ENCODE measurements around the gene E4F1. TPM values are rescaled to one million over a fixed set of nuclear protein-coding genes. Genes with fewer than 3 reads are reported as not detected.

The E4F1 gene
- total RNA-seq, 8 experiments from 2014 or later, result 15.4 to 32.4 (median 23.1) TPM

GRCh38 chr16:2270588-2271470 lies 47.4 kb downstream of the E4F1 start:
- in situ Hi-C loops (cut with MboI; ENCODE audit: low pct_unique_long_range_greater_than_20kb in 2 of 9, low sequenced_read_pairs in 9 of 9, unreplicated experiment in 9 of 9), result no loop called here
- H3K4me1 ChIP-seq (replicated peaks in 1 of 2), result peaks cover 15 to 18% of the 10 kb centered on the region in 2 donors
- no peak overlapping the region for H3K4me3 ChIP-seq
- no peak for ATAC-seq (replicated peaks in 6 of 8)
- WGBS, 10 experiments, result 50 to 100% methylated on average over 1 to 2 of the region's 15 CpGs; no CpG with 5 or more reads in 8 of the 10 experiments
- H3K27ac ChIP-seq, result no peak overlapping the region

- WGBS, 10 experiments, result 80 to 100% methylated on average over 1 to 3 of the region's 14 CpGs; no CpG with 5 or more reads in 8 of the 10 experiments
- no peak for ATAC-seq (replicated peaks in 6 of 8)
- Histone ChIP-seq H3K4me3 (no peak overlapping the region), H3K4me1 (replicated peaks in 1 of 2) (peaks cover 8 to 11% of the 10 kb centered on the region in 2 donors), H3K27ac (no peak overlapping the region)
- in situ Hi-C loops (cut with MboI; ENCODE audit: low pct_unique_long_range_greater_than_20kb in 2 of 9, low sequenced_read_pairs in 9 of 9, unreplicated experiment in 9 of 9), result no loop called here
Observed at GRCh38 chr16:2271848-2272461, 48.6 kb downstream of the E4F1 start.

GRCh38 chr16:2273484-2273883 lies 50.1 kb downstream of the E4F1 start:
- no peak for ATAC-seq (replicated peaks in 6 of 8)
- 64 to 100% (median 90%) methylated on average over 1 to 11 of the region's 16 CpGs; no CpG with 5 or more reads in 3 of the 10 experiments for WGBS, 10 experiments
- peaks cover 8 to 11% of the 10 kb centered on the region in 2 donors for H3K4me1 ChIP-seq (replicated peaks in 1 of 2)
- in situ Hi-C loops (cut with MboI; ENCODE audit: low pct_unique_long_range_greater_than_20kb in 2 of 9, low sequenced_read_pairs in 9 of 9, unreplicated experiment in 9 of 9), result no loop called here
- no peak overlapping the region for H3K27ac ChIP-seq
- H3K4me3 ChIP-seq, result no peak overlapping the region

- Histone ChIP-seq H3K4me3 (no peak overlapping the region), H3K27ac (no peak overlapping the region), H3K4me1 (replicated peaks in 1 of 2) (peaks cover 8 to 11% of the 10 kb centered on the region in 2 donors)
- in situ Hi-C loops (cut with MboI; ENCODE audit: low pct_unique_long_range_greater_than_20kb in 2 of 9, low sequenced_read_pairs in 9 of 9, unreplicated experiment in 9 of 9), result no loop called here
- ATAC-seq (replicated peaks in 6 of 8), result no peak
- WGBS, 10 experiments, result 20 to 100% (median 86%) methylated on average over 1 to 4 of the region's 10 CpGs; no CpG with 5 or more reads in 7 of the 10 experiments
Observed at GRCh38 chr16:2273931-2274330, 50.5 kb downstream of the E4F1 start.

GRCh38 chr16:2275476-2276367 lies 52.3 kb downstream of the E4F1 start:
- in situ Hi-C loops (cut with MboI; ENCODE audit: low pct_unique_long_range_greater_than_20kb in 2 of 9, low sequenced_read_pairs in 9 of 9, unreplicated experiment in 9 of 9), result no loop called here
- peak in 1 of 8 experiments; percentile 42 for ATAC-seq (replicated peaks in 6 of 8)
- WGBS, 10 experiments, result 26 to 100% (median 85%) methylated on average over 1 to 15 of the region's 30 CpGs; no CpG with 5 or more reads in 2 of the 10 experiments
- Histone ChIP-seq H3K4me3 (no peak overlapping the region), H3K27ac (no peak overlapping the region), H3K4me1 (replicated peaks in 1 of 2) (no peaks in the 10 kb centered on the region)

GRCh38 chr16:2276368-2277195 lies 53.2 kb downstream of the E4F1 start:
- in situ Hi-C loops (cut with MboI; ENCODE audit: low pct_unique_long_range_greater_than_20kb in 2 of 9, low sequenced_read_pairs in 9 of 9, unreplicated experiment in 9 of 9), result no loop called here
- H3K27ac ChIP-seq, result no peak overlapping the region
- ATAC-seq (replicated peaks in 6 of 8), result peak in 3 of 8 experiments; percentile 87 to 91 (median 89)
- WGBS, 10 experiments, result 58 to 100% (median 83%) methylated on average over 1 to 11 of the region's 26 CpGs; no CpG with 5 or more reads in 6 of the 10 experiments
- no peak overlapping the region for H3K4me3 ChIP-seq
- no peaks in the 10 kb centered on the region for H3K4me1 ChIP-seq (replicated peaks in 1 of 2)

- no peak overlapping the region for H3K27ac ChIP-seq
- 97 to 100% (median 100%) methylated on average over 1 to 5 of the region's 25 CpGs; no CpG with 5 or more reads in 6 of the 10 experiments for WGBS, 10 experiments
- in situ Hi-C loops (cut with MboI; ENCODE audit: low pct_unique_long_range_greater_than_20kb in 2 of 9, low sequenced_read_pairs in 9 of 9, unreplicated experiment in 9 of 9), result no loop called here
- H3K4me3 ChIP-seq, result no peak overlapping the region
- H3K4me1 ChIP-seq (replicated peaks in 1 of 2), result no peaks in the 10 kb centered on the region
- ATAC-seq (replicated peaks in 6 of 8), result peak in 1 of 8 experiments; percentile 11
Observed at GRCh38 chr16:2277466-2278271, 54.3 kb downstream of the E4F1 start.

GRCh38 chr16:2278272-2278608 lies 54.8 kb downstream of the E4F1 start:
- H3K4me1 ChIP-seq (replicated peaks in 1 of 2), result no peaks in the 10 kb centered on the region
- in situ Hi-C loops (cut with MboI; ENCODE audit: low pct_unique_long_range_greater_than_20kb in 2 of 9, low sequenced_read_pairs in 9 of 9, unreplicated experiment in 9 of 9), result no loop called here
- peak in 1 of 8 experiments; percentile 4 for ATAC-seq (replicated peaks in 6 of 8)
- 73 to 93% (median 74%) methylated on average over 2 to 6 of the region's 14 CpGs; no CpG with 5 or more reads in 7 of the 10 experiments for WGBS, 10 experiments
- no peak overlapping the region for H3K27ac ChIP-seq
- no peak overlapping the region for H3K4me3 ChIP-seq

- 51 to 100% (median 69%) methylated on average over 1 to 6 of the region's 26 CpGs; no CpG with 5 or more reads in 5 of the 10 experiments for WGBS, 10 experiments
- H3K27ac ChIP-seq, result no peak overlapping the region
- ATAC-seq (replicated peaks in 6 of 8), result no peak
- in situ Hi-C loops (cut with MboI; ENCODE audit: low pct_unique_long_range_greater_than_20kb in 2 of 9, low sequenced_read_pairs in 9 of 9, unreplicated experiment in 9 of 9), result no loop called here
- no peaks in the 10 kb centered on the region for H3K4me1 ChIP-seq (replicated peaks in 1 of 2)
- no peak overlapping the region for H3K4me3 ChIP-seq
Observed at GRCh38 chr16:2278956-2279800, 55.8 kb downstream of the E4F1 start.

- Histone ChIP-seq H3K4me3 (no peak overlapping the region), H3K4me1 (replicated peaks in 1 of 2) (no peaks in the 10 kb centered on the region), H3K27ac (no peak overlapping the region)
- no peak for ATAC-seq (replicated peaks in 6 of 8)
- in situ Hi-C loops (cut with MboI; ENCODE audit: low pct_unique_long_range_greater_than_20kb in 2 of 9, low sequenced_read_pairs in 9 of 9, unreplicated experiment in 9 of 9), result no loop called here
- 60 to 88% (median 82%) methylated on average over 1 to 5 of the region's 8 CpGs; no CpG with 5 or more reads in 4 of the 10 experiments for WGBS, 10 experiments
Observed at GRCh38 chr16:2280461-2280860, 57.1 kb downstream of the E4F1 start.

Data from motor neuron (in vitro differentiated cells).